ENCODE measurements around the gene ADAMTS20. TPM values are rescaled to one million over a fixed set of nuclear protein-coding genes. Genes with fewer than 3 reads are reported as not detected.

Gene ADAMTS20
- total and polyA plus RNA-seq, 2 experiments from 2014 or later = not detected

DNA sequence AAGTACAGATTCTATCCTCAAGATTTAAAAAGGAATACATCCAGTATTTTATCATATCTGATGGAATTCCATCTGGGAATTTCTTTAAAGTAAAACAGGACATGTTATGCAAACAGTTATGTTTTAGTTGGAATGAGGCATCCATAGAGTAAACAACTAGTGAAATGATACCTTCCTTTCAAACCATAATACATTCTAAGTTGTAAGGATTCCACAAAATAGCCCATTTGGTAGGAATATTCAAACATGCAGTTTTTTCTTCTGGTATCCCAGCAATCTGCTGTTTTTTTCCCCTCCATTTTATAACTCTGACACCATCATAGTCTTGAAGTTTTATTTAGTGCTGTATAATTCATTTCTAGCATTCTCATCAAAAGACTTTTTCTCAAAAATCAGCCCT is 149.6 kb downstream of the ADAMTS20 start:
- Histone ChIP-seq H3K36me3 (ENCODE audit: low read depth) (no peaks in the 10 kb centered on the region), H3K27me3 (replicated peaks; ENCODE audit: insufficient read depth) (no peaks in the 10 kb centered on the region), H3K4me3 (no peak overlapping the region), H3K9ac (no peak overlapping the region), H3F3A (ENCODE audit: insufficient read depth) (no peaks in the 10 kb centered on the region), H2AFZ (no peak overlapping the region), H3K9me2 (ENCODE audit: insufficient read depth) (no peaks in the 10 kb centered on the region), H3K4me1 (ENCODE audit: insufficient read depth) (peaks cover under 1% of the 10 kb centered on the region; the same call in 1 of the 2 replicates), H3K9me3 (ENCODE audit: low read depth) (no peaks in the 10 kb centered on the region), H3K4me2 (ENCODE audit: unreplicated experiment) (no peak overlapping the region), H3K79me2 (ENCODE audit: insufficient read depth) (no peaks in the 10 kb centered on the region), H4K20me1 (ENCODE audit: insufficient read depth) (no peaks in the 10 kb centered on the region), H3K27ac (no peak overlapping the region)
- no peak for DNase-seq
- no peak for TF ChIP-seq EZH2 (IDR thresholded peaks at IDR 0.05; ENCODE audit: insufficient read depth, poor library complexity, severe bottlenecking)
- TF ChIP-seq EZH2phosphoT487 (IDR thresholded peaks at IDR 0.05; ENCODE audit: insufficient read depth, low read depth) = no peak
- in situ Hi-C loops (cut with MboI) = no loop called here

DNA sequence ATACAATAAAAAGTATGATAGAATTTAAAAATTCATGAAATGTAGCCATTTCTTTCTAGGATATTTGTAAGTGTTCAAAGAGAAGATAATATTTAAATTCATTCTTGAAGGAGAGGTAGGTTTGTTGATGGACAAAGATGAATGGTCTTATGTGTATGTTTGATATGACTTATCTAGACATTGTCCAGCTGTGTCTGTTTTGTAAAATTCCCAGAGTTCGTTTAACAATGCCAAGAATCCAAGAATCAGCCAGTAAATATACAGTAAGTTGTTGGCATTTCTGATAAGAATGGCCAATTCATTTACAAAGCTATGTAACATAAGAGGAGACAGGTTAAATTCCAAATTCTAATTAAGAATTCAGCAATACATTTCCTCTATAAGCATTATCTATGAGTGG is 150.9 kb downstream of the ADAMTS20 start:
- WGBS, 2 experiments (ENCODE audit: low coverage in 1 of 2, low lambda C conversion rate in 2 of 2, missing lambda C conversion rate in 2 of 2) = 9 to 17% methylated on average over 1 of the region's 1 CpG
- H3K9ac ChIP-seq = no peak overlapping the region
- H3K4me1 ChIP-seq (ENCODE audit: insufficient read depth) = no peaks in the 10 kb centered on the region
- H2AFZ ChIP-seq = no peak overlapping the region
- H3K9me3 ChIP-seq (ENCODE audit: low read depth) = no peaks in the 10 kb centered on the region
- no peaks in the 10 kb centered on the region for H4K20me1 ChIP-seq (ENCODE audit: insufficient read depth)
- H3K4me2 ChIP-seq (ENCODE audit: unreplicated experiment) = no peak overlapping the region
- H3K36me3 ChIP-seq (ENCODE audit: low read depth) = no peaks in the 10 kb centered on the region
- TF ChIP-seq EZH2 (IDR thresholded peaks at IDR 0.05; ENCODE audit: insufficient read depth, poor library complexity, severe bottlenecking) (no peak), EZH2phosphoT487 (IDR thresholded peaks at IDR 0.05; ENCODE audit: insufficient read depth, low read depth) (no peak)
- H3K27me3 ChIP-seq (replicated peaks; ENCODE audit: insufficient read depth) = no peaks in the 10 kb centered on the region
- H3K27ac ChIP-seq = no peak overlapping the region
- in situ Hi-C loops (cut with MboI) = no loop called here
- no peak overlapping the region for H3K4me3 ChIP-seq
- no peaks in the 10 kb centered on the region for H3F3A ChIP-seq (ENCODE audit: insufficient read depth)
- no peaks in the 10 kb centered on the region for H3K9me2 ChIP-seq (ENCODE audit: insufficient read depth)
- no peaks in the 10 kb centered on the region for H3K79me2 ChIP-seq (ENCODE audit: insufficient read depth)
- DNase-seq = no peak

DNA sequence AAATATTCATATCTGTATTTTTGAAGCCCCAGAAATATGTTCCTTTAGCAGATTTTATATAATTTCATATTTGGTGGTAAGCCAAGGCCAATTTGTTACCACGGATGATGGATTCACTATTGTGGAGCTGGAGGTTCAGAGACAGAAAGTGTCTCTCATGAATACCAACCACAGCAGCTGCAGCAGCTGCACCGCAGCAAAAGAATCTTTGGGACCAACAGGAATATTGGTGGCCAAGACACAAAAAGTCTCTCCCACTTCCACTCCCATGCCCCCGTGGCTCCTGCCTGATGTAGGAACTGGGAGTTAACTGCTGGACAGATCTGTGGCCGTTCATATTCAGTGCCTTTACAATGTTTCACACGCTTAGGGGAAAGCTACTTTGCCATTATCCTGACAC is 155.3 kb downstream of the ADAMTS20 start:
- H3F3A ChIP-seq (ENCODE audit: insufficient read depth) = no peaks in the 10 kb centered on the region
- no peak for DNase-seq
- no peaks in the 10 kb centered on the region for H3K9me2 ChIP-seq (ENCODE audit: insufficient read depth)
- no peaks in the 10 kb centered on the region for H3K4me1 ChIP-seq (ENCODE audit: insufficient read depth)
- WGBS, 2 experiments (ENCODE audit: low coverage in 1 of 2, low lambda C conversion rate in 2 of 2, missing lambda C conversion rate in 2 of 2) = 32% methylated on average over 5 of the region's 5 CpGs
- in situ Hi-C loops (cut with MboI) = no loop called here
- H3K36me3 ChIP-seq (ENCODE audit: low read depth) = no peaks in the 10 kb centered on the region
- H3K4me2 ChIP-seq (ENCODE audit: unreplicated experiment) = no peak overlapping the region
- H3K79me2 ChIP-seq (ENCODE audit: insufficient read depth) = no peaks in the 10 kb centered on the region
- H2AFZ ChIP-seq = no peak overlapping the region
- no peaks in the 10 kb centered on the region for H3K9me3 ChIP-seq (ENCODE audit: low read depth)
- H3K9ac ChIP-seq = no peak overlapping the region
- H3K27ac ChIP-seq = no peak overlapping the region
- H4K20me1 ChIP-seq (ENCODE audit: insufficient read depth) = no peaks in the 10 kb centered on the region
- TF ChIP-seq EZH2 (IDR thresholded peaks at IDR 0.05; ENCODE audit: insufficient read depth, poor library complexity, severe bottlenecking) (no peak), EZH2phosphoT487 (IDR thresholded peaks at IDR 0.05; ENCODE audit: insufficient read depth, low read depth) (no peak)
- H3K4me3 ChIP-seq = no peak overlapping the region
- peaks cover 9% of the 10 kb centered on the region; the same call in 1 of the 2 replicates for H3K27me3 ChIP-seq (replicated peaks; ENCODE audit: insufficient read depth)

DNA sequence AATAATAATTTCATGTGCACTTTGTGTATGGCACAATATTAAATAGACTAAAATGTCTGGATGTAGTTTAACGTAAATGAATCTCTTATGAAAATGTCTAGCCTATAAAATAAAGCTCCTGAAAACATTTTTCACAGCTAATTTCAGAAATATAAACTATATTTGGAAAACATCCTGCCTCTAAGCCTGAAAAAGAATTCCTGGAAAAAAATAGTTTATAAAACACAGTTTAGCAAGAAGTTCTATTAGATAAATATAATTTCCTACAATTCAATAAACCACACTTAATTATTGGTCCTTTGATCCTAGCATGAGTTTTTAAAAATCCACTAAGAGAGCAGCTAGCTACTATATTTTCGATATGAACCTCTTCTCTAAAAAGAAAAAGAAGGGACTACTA is 159.9 kb downstream of the ADAMTS20 start:
- no peaks in the 10 kb centered on the region for H3K36me3 ChIP-seq (ENCODE audit: low read depth)
- no peaks in the 10 kb centered on the region for H4K20me1 ChIP-seq (ENCODE audit: insufficient read depth)
- no peak for DNase-seq
- TF ChIP-seq EZH2phosphoT487 (IDR thresholded peaks at IDR 0.05; ENCODE audit: insufficient read depth, low read depth) = no peak
- no peak for TF ChIP-seq EZH2 (IDR thresholded peaks at IDR 0.05; ENCODE audit: insufficient read depth, poor library complexity, severe bottlenecking)
- H3K9ac ChIP-seq = no peak overlapping the region
- H3K9me3 ChIP-seq (ENCODE audit: low read depth) = no peaks in the 10 kb centered on the region
- no peak overlapping the region for H3K27ac ChIP-seq
- WGBS, 2 experiments (ENCODE audit: low coverage in 1 of 2, low lambda C conversion rate in 2 of 2, missing lambda C conversion rate in 2 of 2) = 37 to 49% methylated on average over 2 of the region's 2 CpGs
- no peaks in the 10 kb centered on the region for H3K9me2 ChIP-seq (ENCODE audit: insufficient read depth)
- no peak overlapping the region for H3K4me2 ChIP-seq (ENCODE audit: unreplicated experiment)
- H2AFZ ChIP-seq = no peak overlapping the region
- H3K79me2 ChIP-seq (ENCODE audit: insufficient read depth) = no peaks in the 10 kb centered on the region
- H3K4me3 ChIP-seq = no peak overlapping the region
- H3K4me1 ChIP-seq (ENCODE audit: insufficient read depth) = no peaks in the 10 kb centered on the region
- peaks cover 10% of the 10 kb centered on the region for H3K27me3 ChIP-seq (replicated peaks; ENCODE audit: insufficient read depth)
- in situ Hi-C loops (cut with MboI) = no loop called here
- no peaks in the 10 kb centered on the region for H3F3A ChIP-seq (ENCODE audit: insufficient read depth)

DNA sequence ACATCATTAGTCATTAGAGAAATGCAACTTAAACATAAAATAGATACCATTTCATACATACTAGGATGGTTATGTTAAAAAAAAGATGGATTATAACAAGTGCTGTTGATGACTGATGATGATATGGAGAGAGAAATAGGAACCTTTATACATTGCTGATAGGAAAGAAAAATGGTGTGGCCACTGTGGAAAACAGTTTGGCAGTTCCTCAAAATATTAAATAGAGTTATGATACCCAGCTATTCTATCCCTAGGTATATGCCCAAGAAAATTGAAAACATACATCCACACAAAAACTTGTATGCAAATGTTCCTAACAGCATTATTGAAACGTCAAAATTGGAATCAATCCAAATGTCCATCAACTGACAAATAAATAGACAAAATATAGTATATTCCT is 170.1 kb downstream of the ADAMTS20 start:
- H3K27me3 ChIP-seq (replicated peaks; ENCODE audit: insufficient read depth) = peaks cover 12% of the 10 kb centered on the region
- H3K4me1 ChIP-seq (ENCODE audit: insufficient read depth) = no peaks in the 10 kb centered on the region
- H2AFZ ChIP-seq = no peak overlapping the region
- no peak overlapping the region for H3K4me2 ChIP-seq (ENCODE audit: unreplicated experiment)
- H3K4me3 ChIP-seq = no peak overlapping the region
- H3K9me2 ChIP-seq (ENCODE audit: insufficient read depth) = no peaks in the 10 kb centered on the region
- no peak for TF ChIP-seq EZH2phosphoT487 (IDR thresholded peaks at IDR 0.05; ENCODE audit: insufficient read depth, low read depth)
- no peak for DNase-seq
- H4K20me1 ChIP-seq (ENCODE audit: insufficient read depth) = no peaks in the 10 kb centered on the region
- no peaks in the 10 kb centered on the region for H3F3A ChIP-seq (ENCODE audit: insufficient read depth)
- H3K9ac ChIP-seq = no peak overlapping the region
- no peaks in the 10 kb centered on the region for H3K79me2 ChIP-seq (ENCODE audit: insufficient read depth)
- H3K9me3 ChIP-seq (ENCODE audit: low read depth) = no peaks in the 10 kb centered on the region
- WGBS, 2 experiments (ENCODE audit: low coverage in 1 of 2, low lambda C conversion rate in 2 of 2, missing lambda C conversion rate in 2 of 2) = 4 to 12% methylated on average over 1 of the region's 1 CpG
- no peaks in the 10 kb centered on the region for H3K36me3 ChIP-seq (ENCODE audit: low read depth)
- in situ Hi-C loops (cut with MboI) = no loop called here
- H3K27ac ChIP-seq = no peak overlapping the region

Measured in GM23248 (cell line).